ENCODE data around the gene FANCL.
A peak's percentile ranks its signal among the peaks of the same experiment; 100 is the strongest.
"Not testable (repeated sequence)": the region's sequence is repeated elsewhere in the genome, so short reads cannot be mapped to it uniquely, and the experiment has no call there.

FANCL gene

DNA sequence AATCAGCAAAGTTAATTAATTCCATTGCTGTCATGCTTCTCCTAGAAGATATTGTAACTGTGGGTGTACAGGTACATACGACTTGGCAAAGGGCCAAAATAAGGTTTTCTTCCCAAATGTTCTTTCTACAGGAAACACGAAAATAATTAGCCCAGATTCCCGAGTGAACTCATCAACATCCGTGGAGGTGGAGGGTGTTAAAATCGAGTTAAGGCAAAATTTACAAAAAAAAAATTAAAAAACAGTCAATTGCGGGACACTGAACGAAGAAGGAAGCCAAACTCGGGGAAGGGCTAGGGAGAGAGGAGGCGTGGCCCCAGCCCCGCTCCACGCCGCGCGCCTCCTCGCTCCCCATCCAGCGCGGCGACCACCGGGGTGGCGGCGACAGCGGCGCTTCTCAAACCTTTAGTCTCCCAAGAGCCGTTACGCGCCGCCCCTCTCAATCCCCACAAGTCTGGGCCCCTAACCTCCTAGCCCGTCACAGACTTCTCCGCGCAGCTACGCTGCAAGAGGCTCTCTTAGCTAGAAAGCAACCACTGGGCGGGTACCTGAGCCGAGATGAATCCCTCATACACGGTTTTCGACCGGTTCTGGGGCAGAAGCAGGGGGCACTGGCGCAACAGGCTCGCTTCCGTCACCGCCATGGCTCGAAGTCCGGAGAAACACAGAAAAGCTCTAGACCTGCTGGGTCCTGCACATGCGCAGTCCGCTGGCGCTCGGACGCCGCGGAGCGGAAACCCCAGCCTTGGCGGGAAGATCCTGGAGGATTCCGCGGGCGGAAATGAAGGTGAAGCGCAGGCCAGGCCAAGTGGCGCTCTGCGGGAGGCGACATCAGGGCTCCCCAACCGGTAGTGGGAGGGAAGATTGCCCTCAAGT is at the start of gene FANCL:
Gene FANCL (minus strand): TSS at position 656 of the 876 bp plus-strand sequence. CDS start 12 bp downstream, at position 644.
- peak; percentile 88 for DNase-seq

DNA sequence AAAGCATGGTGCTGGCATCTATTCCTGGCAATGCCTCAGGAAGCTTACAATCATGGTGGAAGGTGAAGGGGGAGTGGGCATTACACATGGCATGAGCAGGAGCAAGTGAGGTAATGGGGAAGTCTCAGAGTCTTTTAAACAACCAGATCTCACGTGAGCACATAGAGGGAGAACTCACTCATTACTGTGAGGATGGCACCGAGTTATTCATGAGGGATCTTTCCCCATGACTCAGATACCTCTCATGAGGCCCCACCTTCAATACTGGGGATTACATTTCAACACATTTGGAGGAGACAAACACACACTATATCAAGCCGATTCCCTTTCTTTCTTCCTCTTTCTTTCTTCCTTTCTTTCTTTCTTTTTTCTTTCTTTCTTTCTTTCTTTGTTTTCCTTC is 47.9 kb upstream of the FANCL start:
- peak; percentile 2 for DNase-seq

- DNase-seq, result no peak
Measured at GRCh38 chr2:58283931-58284330, 42.8 kb upstream of the FANCL start.

GRCh38 chr2:58275144-58275543 is 34.0 kb upstream of the FANCL start:
- not testable (repeated sequence) for DNase-seq

- no peak for DNase-seq
Measured at GRCh38 chr2:58271826-58272225, 30.7 kb upstream of the FANCL start.

- no peak for DNase-seq
Measured at GRCh38 chr2:58268685-58269084, 27.6 kb upstream of the FANCL start.

GRCh38 chr2:58266211-58266610 is 25.1 kb upstream of the FANCL start:
- DNase-seq, result no peak

DNA sequence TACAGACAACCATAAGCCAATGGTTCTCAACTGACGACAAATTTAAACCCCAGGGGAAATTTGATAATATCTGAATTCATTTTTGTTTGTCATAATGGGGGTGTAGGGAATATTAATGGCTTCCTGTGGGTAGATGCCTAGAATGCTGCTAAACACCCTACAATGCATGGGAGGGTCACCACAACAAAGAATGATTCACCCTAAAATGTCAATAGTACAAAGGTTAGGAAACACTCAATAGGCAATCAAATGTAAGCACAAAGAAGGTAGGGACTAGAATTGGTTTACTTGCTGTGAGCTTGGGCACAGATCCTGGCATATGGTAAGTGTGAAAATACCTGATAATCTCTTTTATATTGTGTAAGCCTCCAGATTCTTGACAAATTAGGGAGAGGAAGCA is 20.1 kb upstream of the FANCL start:
- no peak for DNase-seq

DNA sequence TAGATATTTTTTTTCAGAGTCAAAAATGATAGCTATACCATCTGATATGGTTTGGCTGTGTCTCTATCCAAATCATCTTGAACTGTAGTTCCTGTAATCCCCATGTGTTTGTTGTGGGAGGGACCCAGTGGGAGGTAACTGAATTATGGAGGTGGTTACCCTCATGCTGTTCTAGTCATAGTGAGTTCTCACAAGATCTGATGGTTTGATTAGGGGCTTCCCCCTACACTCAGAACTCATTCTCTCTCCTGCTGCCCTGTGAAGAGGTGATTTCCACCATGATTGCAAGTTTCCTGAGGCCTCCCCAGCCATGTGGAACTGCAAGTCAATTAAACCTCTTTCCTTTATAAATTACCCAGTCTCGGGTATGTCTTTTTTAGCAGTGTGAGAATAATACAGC is 17.3 kb upstream of the FANCL start:
- DNase-seq, result not testable (repeated sequence)

GRCh38 chr2:58251331-58252201 is 10.4 kb upstream of the FANCL start:
- not testable (repeated sequence) for DNase-seq

- no peak for DNase-seq
Measured at GRCh38 chr2:58241546-58241864, 380 bp upstream of the FANCL start.

DNA sequence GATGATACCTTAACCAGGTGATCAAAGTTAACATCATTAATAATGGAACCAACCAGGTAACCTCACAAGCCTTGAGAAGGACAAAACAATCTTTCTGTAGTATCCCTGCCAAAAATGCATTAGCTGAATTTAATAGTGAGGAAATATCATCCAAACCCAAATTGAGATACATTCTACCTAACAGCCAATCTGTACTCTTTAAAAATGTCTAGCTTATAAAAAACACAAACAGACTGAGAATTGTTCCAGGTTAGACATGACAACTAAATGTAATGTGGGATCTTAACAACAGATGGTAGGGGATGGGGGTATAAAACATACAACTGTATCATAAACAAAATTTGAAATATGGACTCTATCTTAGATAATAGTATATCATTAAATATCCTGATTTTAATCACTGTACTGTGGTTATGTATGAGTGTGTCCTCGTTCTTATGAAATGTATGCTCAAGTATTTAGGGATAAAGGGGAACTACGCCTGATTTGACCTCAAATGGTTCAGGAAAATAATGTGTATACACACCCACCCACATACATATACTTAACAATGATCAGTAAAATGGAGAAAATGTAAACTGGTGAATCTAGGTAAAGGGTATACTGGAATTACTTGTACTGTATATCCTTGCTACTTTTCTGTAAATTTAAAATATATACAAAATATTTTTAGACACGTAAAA is 1.7 kb downstream of the FANCL start:
- no peak for DNase-seq

DNA sequence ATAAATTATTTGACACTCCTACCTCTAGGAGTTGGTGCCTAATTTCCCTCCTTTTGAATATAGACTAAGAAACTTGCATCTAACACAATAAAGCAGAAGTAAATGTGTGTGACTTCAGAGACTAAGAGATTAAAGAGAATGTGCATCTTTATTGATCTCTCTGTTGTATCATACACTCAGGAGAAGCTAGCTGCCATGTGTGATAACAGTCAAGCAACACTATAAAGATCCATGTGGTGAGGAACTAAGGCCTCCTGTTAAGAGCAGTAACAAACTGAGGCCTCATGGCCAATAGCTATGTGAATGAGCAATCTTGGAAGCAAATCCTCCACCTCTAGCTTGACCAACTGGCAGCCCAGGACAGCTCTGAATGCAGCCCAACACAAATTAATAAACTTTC is 3.4 kb downstream of the FANCL start:
- DNase-seq, result no peak

DNA sequence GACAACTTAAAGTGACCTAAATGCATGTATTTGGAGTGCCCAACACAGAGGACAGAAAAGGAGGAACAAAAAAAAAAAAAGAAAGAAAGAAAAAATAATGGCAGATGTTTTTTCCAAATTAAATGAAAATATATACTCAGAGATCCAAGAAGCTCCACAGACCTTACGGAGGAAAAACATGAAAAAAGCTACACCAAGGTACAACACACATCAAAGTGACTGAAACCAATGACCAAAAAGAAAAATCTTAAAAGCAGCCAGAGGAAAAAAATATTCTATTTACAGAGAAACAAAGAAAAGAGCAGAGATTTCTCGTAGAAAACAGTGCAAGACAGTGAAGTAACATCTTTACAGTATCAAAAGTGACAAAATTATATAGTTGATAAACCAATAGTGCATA is 5.1 kb downstream of the FANCL start:
- no peak for DNase-seq

- no peak for DNase-seq
Measured at GRCh38 chr2:58235170-58235569, 6.0 kb downstream of the FANCL start.

DNA sequence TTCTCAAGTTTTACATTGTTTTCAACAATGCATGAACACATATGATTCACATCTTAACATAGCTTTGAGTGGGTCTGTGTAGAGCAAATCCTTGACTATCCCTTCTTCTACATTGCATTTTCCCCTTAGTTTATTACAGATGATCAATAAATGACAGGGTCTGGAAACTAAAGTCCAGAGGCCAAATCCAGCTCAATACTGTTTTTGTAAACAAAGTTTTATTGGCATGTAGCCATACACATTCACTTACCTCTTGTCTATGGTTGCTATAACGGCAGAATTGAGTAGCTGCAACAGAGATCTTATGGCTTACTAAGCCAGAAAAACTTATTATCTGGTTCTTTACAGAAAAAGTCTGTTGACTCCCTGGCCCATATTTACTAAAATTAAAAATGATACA is 12.8 kb downstream of the FANCL start:
- DNase-seq, result no peak

GRCh38 chr2:58227171-58227917 is 13.8 kb downstream of the FANCL start:
- no peak for DNase-seq

DNA sequence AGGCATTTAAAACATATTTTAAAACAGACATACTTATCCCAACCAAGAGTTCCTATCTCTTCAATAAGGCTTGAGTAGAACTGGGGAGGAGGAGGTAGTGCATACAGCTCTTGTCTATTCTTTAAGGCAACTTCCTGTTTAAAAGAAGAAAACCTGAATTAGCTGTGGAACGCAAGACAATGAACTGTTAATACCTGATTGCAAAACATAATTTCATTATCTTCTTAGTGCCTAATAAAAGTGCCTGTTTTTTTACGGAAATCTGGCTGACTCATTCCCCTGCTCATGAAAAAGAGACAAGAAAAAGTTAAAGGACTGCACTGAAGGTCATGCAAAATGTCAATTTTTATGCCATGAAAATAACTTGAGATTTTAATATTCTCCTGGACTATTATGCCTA is 19.2 kb downstream of the FANCL start:
- DNase-seq, result no peak

DNA sequence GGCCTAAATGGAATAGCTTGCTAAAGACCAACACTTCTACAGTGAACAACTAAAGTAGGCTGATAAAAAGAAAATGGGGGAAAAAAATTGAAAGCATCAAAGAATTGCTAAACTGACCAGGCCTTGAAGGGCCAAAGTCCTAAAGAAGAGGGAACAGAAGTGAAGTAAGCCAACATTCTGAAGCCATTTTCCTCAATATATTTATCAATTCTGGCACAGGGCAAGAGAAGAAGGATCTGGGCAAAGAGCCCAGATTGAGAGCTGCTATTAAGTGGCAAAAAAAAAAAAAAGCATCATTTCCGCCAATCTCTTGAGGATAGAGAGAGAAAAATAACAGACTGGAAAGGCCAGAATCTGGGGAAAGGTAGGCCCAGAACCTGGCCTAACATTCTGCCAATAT is 25.7 kb downstream of the FANCL start:
- no peak for DNase-seq

GRCh38 chr2:58210951-58211568 is 30.1 kb downstream of the FANCL start:
- DNase-seq, result not testable (repeated sequence)

DNA sequence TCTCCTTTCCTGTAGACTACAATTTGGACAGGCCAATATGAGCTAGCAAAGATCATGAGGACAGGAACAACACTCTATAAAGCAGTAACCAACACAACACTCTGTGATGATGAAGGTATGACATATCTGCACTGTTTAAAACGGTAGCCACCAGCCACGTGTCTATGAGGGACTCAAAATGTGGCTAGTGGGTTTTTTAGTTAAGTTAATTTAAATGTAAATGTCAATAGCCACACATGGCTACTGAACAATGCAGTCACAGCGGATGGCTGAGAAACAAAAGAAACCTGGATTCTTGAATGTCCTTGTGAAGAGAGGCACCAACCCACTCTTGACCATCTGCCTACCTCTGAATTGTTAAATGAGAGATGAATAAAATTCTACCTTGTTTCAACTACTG is 33.9 kb downstream of the FANCL start:
- no peak for DNase-seq

DNA sequence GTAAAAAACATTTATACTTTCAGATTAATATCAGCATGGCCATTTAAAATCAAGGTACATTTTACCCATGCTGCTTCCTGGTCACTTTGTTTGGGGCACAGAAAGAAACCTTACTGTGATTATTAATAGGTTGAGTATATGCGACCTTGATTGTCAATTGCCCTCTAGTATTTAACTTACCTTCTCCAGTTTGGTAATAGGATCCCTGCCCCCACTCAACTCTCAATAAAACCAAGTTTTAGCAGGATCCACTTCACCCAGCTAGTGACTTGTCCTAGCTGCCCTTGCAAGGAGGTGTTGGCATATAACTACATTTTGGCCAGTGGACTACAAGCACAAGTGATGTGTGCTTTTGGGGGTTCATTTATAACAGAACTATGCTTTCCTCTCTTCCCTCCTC is 34.3 kb downstream of the FANCL start:
- no peak for DNase-seq
